AG09319 (cell line): Measurements from ENCODE around the gene NLRX1.

Source experiments
- DNase-seq: peaks from one replicate; pipeline ENCODE4 v3.0.0-alpha.2; 2010; ENCODE audit warnings: low read depth; ENCODE audit errors: extremely low read depth
- TF ChIP-seq, protein P1 (sequence below): IDR thresholded peaks from 2 replicates; pipeline ENCODE4 v1.5.1; 2011; ENCODE audit warnings: low read depth, mild to moderate bottlenecking, inconsistent platforms, low read length, moderate library complexity

Gene NLRX1

GRCh38 chr11:119148720-119149017 is 19.9 kb upstream of the NLRX1 start:
- TF ChIP-seq, protein P1, sequence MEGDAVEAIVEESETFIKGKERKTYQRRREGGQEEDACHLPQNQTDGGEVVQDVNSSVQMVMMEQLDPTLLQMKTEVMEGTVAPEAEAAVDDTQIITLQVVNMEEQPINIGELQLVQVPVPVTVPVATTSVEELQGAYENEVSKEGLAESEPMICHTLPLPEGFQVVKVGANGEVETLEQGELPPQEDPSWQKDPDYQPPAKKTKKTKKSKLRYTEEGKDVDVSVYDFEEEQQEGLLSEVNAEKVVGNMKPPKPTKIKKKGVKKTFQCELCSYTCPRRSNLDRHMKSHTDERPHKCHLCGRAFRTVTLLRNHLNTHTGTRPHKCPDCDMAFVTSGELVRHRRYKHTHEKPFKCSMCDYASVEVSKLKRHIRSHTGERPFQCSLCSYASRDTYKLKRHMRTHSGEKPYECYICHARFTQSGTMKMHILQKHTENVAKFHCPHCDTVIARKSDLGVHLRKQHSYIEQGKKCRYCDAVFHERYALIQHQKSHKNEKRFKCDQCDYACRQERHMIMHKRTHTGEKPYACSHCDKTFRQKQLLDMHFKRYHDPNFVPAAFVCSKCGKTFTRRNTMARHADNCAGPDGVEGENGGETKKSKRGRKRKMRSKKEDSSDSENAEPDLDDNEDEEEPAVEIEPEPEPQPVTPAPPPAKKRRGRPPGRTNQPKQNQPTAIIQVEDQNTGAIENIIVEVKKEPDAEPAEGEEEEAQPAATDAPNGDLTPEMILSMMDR, result no peak

GRCh38 chr11:119149018-119149785 is 19.3 kb upstream of the NLRX1 start, which contains the start of gene ABCG4:
TSS of gene ABCG4 (plus strand) at chr11:119149052. CDS start at chr11:119149966, 914 bp downstream.
- TF ChIP-seq, protein P1, result no peak
- no peak for DNase-seq

More at GRCh38 chr11:119148720-119149017, 19.9 kb upstream of the NLRX1 start:
- DNase-seq, result no peak

DNA sequence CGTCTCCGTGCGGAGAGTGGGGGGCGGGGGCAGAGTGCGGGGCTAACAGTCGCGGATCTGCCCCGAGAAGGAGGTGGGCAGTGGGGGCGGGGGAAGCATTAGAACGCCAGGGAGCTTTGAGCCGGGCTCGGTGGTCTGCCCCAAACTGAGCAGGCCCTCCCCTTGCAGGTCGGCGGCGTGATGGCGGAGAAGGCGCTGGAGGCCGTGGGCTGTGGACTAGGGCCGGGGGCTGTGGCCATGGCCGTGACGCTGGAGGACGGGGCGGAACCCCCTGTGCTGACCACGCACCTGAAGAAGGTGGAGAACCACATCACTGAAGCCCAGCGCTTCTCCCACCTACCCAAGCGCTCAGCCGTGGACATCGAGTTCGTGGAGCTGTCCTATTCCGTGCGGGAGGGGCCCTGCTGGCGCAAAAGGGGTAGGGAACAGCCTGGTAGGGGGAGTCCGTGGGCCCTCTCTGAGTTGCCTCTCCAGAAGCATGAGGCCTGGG is 18.7 kb upstream of the NLRX1 start:
- TF ChIP-seq, protein P1, result no peak
- DNase-seq, result no peak

DNA sequence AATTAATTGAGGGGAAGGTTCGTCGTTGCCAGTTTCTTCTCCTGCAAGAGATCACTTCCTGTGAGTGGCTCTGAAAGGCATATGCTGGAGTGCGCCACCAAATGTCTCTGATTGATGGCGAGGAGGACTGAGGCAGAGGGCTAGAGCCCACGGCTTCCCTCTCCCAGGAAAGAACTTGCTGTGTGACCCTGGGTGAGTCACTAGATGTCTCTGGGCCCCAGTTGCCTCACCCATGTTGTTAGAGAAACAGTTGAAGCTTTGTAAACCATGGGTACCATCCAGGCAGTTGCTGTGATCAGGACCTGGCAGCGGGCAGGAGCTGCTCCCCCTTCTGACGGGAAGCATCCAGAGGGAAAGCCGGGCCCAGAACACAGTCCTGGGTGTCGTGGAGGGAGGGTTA is 16.5 kb upstream of the NLRX1 start:
- TF ChIP-seq, protein P1, result no peak
- DNase-seq, result no peak

DNA sequence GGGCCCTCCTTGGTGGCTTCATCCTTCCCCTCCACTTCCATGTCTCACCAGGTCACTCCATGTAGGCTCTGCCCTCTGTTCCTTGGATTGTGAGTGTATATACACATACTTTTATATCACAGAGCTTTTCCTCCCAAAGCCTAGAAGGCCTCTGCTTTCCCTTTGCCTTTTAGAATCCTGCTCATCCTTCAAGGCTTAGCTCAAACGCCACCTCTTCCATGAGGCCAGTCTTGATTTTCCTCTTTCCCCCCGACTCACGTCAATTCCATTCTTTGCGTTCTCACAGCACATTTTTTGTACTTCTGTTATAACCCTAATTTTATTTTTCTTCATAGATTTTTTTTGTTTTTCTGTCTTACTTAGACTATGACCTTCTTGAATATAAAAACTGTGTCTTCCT is 15.9 kb upstream of the NLRX1 start:
- DNase-seq, result no peak
- TF ChIP-seq, protein P1, result no peak

DNA sequence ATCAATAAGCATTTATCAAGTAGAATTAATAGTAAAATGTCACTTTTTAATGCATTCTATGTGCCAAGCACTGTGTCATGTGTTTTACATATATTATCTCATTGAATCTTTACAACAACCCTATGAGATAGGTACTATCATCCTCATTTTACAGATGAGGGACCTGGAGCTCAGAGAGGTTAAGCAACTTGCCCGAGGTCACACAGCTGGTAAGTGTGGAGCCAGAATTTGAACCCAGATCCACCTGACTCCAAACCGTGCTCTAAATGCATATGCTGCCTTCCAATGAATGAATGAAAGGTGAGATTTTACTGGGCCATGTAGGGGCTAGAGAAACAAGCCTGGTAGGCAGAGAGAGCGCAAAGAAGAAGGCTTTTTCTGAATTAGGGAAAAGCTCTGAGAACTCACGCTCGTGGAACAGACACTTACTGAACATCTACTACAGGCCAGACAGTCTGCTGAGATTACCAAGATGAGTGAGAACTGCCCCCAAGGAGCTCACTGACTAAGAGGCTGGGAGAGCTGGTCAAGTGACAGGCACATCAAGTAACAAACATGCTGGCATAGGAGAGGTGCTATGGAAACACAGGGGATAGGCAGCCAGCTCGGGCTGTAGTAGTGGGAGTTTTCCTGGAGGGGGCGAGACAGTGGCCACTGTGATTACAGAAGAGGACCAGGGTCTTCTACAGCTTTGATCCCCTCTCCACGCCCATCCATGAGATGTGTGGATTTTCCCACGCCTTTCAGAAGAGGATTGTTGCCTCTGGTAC is 15.3 kb upstream of the NLRX1 start:
- TF ChIP-seq, protein P1, result no peak
- no peak for DNase-seq

DNA sequence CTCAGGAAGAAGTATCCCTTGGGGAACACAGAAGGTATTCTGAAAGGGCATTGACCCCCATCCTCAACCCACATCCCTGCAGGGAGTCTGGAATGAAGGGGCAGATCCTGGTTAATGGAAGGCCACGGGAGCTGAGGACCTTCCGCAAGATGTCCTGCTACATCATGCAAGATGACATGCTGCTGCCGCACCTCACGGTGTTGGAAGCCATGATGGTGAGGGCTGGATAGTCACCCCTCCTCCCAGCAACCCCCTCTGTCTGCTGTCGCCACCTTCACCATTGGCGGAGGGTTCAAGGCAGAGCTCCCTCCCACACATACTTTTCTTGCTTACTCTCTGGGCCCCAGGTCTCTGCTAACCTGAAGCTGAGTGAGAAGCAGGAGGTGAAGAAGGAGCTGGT is 14.3 kb upstream of the NLRX1 start:
- no peak for DNase-seq
- TF ChIP-seq, protein P1, result no peak
